Measurements from ENCODE around the gene CDC20B.

The CDC20B gene, protein sequence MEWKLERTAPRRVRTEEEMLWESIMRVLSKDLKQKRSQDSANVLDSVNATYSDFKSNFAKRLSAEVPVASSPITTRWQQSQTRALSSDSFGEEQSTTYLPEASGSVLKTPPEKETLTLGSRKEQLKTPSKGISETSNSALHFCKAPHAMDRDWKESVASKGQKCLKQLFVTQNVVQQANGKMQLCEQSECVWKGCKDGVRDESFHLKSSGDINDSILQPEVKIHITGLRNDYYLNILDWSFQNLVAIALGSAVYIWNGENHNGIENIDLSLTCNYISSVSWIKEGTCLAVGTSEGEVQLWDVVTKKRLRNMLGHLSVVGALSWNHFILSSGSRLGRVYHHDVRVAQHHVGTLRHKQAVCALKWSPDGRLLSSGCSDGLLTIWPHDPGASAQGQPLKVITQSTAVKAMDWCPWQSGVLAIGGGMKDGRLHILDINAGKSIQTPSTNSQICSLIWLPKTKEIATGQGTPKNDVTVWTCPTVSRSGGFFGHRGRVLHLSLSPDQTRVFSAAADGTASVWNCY

DNA sequence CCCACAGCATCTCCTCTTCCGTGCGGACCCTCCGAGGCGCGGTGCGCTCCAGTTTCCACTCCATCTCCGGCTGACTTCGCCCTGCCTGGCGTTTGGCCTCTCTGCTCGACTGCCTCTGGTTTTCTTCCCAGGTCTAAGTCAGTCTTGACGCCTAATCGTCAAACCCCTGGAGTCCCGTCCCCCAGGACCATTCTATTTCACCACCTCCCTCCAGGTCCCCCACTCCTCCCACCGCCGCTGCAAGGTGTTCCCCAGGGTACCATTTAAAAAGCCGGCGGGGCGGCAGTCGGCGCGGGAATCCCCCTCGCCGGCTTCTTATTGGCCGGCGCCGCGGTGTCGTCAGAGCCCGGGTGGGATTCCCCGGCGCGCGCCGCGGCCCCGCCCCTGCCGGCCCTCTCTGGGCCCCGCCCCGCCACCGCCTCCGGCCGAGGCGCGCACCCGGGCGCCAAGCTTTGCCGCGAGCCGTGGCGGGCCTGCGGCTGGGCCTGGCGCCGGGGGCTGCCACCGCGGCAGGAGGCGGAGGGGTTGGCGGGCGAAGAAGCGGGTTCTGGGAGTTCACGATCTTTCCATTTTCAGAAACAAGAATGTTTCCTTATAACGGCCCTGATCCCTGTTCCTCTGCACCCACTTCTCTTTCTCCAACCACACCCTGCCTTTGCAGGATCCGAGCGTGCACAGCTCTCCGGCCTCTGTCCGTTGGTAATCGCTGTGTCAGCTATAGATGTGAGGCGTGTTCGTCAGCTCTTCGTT, at the start of gene CDC20B:
TSS of gene CDC20B (minus strand) at position 241 of the 750 bp plus-strand sequence. CDS start at position 64, 177 bp downstream.
- peak; percentile 52 for DNase-seq (ENCODE audit: low read depth)

DNA sequence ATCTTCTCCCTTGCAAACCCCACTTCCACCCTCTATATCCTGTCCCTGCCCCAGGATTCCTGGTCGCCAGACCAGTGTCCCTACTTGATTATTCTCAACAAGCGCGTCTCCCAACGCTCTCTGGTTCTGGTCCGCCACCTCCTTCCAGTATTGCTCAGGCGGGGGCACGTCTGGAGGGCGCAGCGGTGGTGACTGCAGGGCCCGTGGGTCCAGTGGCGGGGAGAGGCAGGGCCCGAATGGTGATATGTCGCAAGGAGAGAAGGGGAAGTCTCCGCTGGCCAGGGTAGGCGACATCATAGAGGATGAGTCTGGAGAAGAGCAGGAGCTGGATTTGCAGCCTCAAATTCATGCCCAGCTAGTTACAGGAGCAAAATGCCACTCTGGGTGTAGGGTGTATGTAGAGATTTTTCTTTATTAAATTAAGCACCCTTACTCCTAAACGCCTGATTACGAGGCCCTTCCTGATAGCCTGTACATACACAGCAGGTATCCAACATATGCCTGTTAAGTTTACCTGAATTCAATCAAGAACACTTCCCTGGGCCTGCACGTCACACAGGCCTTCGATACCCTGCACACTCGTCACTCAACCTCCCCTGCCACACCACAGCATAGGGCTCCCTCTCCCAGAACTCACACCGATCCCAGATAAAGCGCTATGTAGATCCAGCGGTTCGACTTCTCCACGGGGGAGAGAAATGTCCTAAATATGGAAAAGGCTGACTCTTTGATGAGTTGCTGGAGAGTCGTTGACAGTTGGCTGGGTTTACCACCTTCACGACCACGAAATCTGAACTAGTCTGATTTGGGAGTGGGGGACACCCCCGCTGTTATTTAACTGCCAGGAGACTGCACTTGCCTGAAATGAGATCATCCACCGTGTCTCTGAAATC, 49.4 kb upstream of the CDC20B start:
- DNase-seq (ENCODE audit: low read depth): no peak

DNA sequence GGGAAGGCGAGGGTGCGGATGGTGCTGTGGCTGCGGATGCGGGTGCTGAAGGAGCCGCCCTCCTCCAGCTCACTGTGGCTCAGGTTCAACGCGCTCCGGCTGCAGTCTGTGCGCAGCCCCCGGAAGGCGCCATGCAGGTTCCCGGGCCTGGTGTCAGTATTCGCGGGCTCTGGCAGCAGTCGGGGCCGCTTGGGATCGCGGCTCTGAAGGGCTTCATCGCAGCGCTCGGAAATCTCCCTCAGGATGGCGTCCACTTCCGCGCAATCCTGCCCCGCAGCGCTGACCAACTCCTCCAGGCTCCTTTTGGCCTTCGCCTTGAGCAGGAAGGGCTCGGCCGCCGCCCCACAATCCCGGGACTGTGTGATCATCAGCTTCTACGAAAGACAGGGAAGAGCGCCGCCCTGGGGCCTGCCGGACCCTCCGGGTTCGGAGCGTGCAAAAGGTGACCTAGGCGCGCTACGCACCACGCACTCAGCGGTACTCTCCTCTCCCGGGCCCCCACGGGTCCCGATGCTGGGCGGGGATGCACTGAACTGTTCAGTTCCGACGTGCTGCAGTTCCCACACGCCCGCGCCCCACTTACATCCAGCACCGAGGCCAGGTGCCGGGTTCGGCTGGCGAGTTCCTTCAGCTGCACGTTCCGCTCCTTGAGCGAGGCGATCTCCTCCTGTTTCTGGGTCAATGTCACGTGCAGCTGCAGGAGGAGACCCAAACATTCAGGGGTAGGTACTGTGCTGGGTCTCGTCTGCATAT, 47.6 kb upstream of the CDC20B start:
- DNase-seq (ENCODE audit: low read depth): no peak

GRCh38 chr5:55219770-55220169, 46.8 kb upstream of the CDC20B start:
- no peak for DNase-seq (ENCODE audit: low read depth)

DNA sequence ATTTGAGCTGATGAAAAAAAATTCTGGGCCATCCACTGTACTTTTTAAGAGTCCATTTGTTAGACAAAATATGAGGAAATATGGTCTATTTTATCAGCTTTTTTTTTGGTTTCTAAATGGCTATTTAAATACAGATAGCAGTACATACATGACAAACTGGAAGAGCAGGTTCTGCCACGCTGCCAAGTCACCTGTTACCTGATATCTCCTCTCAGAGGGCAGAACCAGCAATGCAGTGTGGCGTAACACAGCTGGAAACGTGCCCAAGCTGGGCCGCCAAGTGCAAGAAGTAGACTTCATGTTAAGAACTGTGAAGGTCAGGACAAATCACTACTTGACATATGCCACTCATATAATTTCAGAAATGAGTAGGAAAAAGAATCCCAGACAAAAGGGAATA, 46.0 kb upstream of the CDC20B start:
- no peak for DNase-seq (ENCODE audit: low read depth)

DNA sequence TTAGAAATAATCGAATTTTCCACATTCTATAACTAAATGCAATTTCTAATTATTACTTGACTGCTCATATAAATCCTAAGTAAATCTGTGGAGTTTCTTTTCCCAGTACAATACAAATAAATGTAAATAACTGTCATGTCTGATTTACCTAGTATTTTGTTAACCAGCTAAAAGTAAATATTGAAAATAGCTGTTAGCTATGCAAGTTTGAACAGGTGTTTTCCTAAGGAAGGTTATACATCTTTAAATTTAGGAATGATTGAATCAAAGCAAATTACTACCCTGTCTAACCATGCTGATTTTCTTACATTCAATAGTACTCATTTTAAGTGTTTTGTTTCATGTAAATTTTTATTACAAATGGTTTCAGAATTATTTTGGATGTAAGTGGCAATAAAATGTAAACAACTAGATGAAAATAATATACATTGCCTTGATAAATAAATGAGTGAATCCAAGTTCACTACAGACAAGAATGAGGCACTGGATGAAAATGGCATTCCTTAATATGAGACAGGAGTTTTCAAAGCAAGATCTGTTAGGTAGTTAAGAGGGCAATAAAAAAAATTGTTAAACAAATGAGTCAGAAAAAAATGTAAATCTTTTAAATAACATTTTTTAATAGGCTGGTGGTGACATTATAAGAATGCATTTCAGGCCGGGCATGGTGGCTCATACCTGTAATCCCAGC, 38.4 kb upstream of the CDC20B start:
- no peak for DNase-seq (ENCODE audit: low read depth)

DNA sequence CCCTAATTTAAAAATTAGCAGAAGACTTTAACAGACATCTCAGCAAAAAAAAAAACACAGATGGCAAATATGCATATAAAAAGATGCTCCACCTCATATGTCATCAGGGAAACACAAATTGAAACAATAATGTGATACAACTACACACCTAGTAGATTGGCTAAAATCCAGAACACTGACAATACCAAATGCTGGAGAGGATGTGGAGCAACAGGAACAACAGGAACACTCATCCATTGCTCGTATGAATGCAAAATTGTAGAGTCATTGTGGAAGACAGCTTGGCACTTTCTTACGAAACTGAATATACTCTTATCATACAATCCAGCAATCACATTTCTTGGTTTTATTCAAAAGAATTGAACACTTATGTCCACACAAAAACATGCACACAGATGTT, 32.0 kb upstream of the CDC20B start:
- no peak for DNase-seq (ENCODE audit: low read depth)

DNA sequence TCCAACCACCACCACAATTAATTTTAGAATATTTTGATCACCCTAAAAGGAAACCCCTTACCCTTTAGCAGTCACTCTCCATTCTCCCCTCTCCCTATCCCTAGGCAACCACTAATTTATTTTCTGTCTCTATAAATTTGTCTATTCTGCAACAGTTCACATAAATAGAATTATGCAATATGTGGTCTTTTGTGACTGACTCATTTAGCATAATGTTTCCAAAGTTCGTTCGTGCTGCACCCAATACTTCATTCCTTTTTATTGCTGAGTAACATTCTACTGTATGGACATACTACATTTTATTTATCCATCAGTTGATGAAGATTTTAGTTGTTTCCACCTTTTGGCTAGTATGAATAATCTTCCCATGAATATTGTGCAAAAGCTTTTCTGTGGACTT, 18.2 kb upstream of the CDC20B start:
- peak; percentile 29 for DNase-seq (ENCODE audit: low read depth)

DNA sequence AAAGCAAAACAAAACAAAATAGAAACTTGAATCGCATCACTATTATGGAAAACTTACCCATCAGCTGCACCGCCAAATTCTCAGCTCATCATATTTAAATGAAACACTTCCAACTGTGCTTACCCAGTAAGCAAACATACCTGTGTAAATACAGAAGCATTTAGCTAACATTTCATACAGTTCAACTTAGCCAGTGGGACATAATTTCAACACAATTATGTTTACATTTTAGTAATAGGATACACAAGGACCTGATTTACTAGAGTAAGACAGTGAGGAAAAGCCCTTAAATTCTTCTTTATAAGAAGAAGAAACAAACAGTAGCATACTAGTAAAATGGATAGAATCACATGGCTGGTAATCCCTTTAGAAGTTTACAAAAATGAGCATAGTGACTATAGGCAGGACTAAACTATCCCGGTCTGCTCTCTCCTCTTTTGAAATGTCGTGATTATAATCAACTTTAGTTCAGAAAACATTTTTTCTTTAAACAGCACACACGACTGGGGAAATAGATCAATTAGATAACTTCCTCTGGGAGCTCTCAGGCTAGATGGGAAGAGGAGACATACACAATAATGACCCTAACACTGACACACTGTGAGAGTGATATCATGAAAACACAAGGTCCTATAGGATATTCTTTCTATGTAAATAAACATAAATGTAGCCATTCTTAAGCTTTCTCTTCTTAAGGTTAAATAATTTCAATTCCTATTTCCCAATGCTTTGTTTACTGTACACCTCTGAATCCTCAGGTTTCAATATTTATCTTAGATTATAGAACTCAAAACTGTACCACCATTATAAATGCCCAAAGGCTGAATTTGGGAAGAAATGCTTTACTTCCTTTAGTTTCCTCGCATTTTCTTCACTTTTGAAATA, 15.9 kb upstream of the CDC20B start:
- DNase-seq (ENCODE audit: low read depth): no peak

GRCh38 chr5:55187370-55187769, 14.4 kb upstream of the CDC20B start:
- no peak for DNase-seq (ENCODE audit: low read depth)

- no peak for DNase-seq (ENCODE audit: low read depth)
Measured at GRCh38 chr5:55180016-55180415, 7.0 kb upstream of the CDC20B start.

GRCh38 chr5:55177078-55177477, 4.1 kb upstream of the CDC20B start:
- no peak for DNase-seq (ENCODE audit: low read depth)

GRCh38 chr5:55176176-55176818, 3.3 kb upstream of the CDC20B start:
- DNase-seq (ENCODE audit: low read depth): no peak

- DNase-seq (ENCODE audit: low read depth): no peak
Measured at GRCh38 chr5:55175781-55176175, 2.8 kb upstream of the CDC20B start.

DNA sequence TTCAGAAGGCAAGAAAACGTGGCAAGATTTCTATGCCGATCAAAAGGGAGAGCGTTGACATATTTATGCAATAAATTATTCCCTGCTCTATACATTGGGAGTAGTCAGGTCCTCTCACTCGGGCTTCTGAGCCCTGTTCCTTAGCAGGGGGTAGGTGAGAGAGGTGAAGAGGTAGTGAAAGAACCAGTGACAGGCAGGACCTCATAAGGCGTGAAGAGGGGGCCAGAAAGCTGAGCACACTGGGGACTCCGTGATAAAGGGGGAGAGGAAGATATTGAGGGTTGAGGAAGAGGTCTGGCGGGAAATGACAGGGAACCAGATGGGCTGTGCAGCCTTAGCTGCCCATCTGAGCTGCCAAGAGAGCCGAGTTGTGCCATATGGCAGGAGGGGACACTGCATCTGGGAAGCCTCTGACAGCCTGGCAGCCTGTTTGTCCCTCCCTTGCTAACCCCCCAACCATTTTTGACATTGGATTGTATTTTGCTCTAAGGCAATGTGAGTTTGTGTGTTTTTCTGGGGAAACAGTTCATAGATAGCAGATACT, 782 bp upstream of the CDC20B start:
- no peak for DNase-seq (ENCODE audit: low read depth)

- DNase-seq (ENCODE audit: low read depth): peak; percentile 70
Measured at GRCh38 chr5:55172051-55172899, 702 bp downstream of the CDC20B start.

DNA sequence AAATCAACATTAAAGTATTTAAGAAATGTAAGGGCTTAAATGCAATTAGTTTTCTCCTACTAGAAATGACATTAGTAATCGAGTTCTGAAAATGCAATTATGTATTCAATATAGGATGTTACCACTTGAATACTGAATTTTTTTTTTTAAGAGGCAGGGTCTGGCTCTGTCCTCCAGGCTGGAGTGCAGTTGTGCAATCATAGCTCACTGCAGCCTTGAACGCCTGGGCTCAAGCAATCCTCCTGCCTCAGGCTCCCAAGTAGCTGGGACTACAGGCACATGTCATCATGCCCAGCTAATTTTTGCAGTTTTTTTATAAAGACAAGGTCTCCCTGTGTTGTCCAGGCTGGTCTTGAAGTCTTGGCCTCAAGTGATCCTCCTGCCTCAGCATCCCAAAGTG, 1.5 kb downstream of the CDC20B start:
- DNase-seq (ENCODE audit: low read depth): no peak

GRCh38 chr5:55162666-55163065, 10.3 kb downstream of the CDC20B start:
- no peak for DNase-seq (ENCODE audit: low read depth)

Data from fibroblast of gingiva (primary cell).